Measurements from ENCODE around the gene RBBP8NL. TPM values are rescaled to one million over a fixed set of nuclear protein-coding genes. Genes with fewer than 3 reads are reported as not detected.
"Not testable (repeated sequence)": the region's sequence is repeated elsewhere in the genome, so short reads cannot be mapped to it uniquely, and the experiment has no call there.

Gene RBBP8NL
- total RNA-seq, 2 experiments from 2014 or later: not detected

DNA sequence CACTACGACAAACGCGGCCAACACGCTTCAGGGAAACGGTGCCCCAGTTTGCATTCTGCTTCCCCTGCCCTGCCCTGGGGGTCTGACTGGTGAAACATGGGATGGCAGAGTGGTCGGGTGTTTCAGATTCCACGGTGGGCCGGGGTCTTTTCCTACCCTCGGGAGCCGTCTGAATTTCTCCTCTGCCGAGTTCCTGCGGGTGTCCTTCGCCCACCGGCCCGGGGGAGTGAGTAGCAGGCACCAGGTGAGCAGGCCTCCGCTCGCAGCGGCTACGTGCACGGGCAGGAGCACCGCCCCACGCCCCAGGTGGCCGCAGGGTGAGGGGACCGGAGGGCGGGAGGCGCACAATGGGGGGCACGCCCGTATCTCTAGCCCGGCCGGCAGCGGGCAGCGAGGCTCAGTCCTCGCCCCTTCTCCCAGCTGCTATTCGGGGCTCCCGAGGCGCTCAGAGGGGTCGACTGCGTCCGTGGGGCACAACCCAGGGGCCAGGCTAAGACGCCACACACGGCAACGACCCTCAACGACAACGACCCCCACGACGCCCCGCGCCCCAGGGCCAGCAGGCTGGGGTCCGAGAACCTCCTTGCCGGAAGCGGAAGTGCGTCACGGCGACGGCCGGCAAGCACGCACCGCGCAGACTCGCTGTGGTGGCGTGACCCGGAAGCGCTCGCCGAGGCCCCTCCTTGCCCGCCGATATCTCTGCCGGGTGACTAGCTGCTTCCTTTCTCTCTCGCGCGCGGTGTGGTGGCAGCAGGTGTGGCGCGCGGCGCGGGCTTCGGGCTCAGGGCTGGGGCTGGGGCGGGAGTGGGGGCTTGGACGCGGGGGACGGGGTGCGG is 40.7 kb downstream of the RBBP8NL start, which contains the start of gene RPS21:
TSS of gene RPS21 (plus strand) at position 721 of the 836 bp plus-strand sequence. CDS start 236 bp downstream, outside the sequence.
- Mint-ChIP-seq H3K9me3 (peaks cover 3% of the 10 kb centered on the region), H3K4me3 (peak within 1 kb of the TSS; percentile 87), H3K4me1 (ENCODE audit: low read depth) (peaks cover 51% of the 10 kb centered on the region), H3K27me3 (ENCODE audit: low read depth) (no peaks in the 10 kb centered on the region), H3K27ac (peak within 1 kb of the TSS; percentile 76), H3K36me3 (ENCODE audit: low read depth) (peaks cover 45% of the 10 kb centered on the region)
- intact Hi-C loops (cut with micrococcal nuclease): loop anchor here (1.0 to 10.0 kb wide), 7 partner anchors 84 to 362 kb away; partner anchors contain the start of genes ADRM1, LSM14B and OSBPL2
- peak; percentile 94 for DNase-seq
- CTCF ChIA-PET: interaction anchor here (0.6 to 0.9 kb wide), 2 partner anchors 86 to 257 kb away, joined by 4 to 6 read pairs; no protein-coding TSS in a partner anchor

DNA sequence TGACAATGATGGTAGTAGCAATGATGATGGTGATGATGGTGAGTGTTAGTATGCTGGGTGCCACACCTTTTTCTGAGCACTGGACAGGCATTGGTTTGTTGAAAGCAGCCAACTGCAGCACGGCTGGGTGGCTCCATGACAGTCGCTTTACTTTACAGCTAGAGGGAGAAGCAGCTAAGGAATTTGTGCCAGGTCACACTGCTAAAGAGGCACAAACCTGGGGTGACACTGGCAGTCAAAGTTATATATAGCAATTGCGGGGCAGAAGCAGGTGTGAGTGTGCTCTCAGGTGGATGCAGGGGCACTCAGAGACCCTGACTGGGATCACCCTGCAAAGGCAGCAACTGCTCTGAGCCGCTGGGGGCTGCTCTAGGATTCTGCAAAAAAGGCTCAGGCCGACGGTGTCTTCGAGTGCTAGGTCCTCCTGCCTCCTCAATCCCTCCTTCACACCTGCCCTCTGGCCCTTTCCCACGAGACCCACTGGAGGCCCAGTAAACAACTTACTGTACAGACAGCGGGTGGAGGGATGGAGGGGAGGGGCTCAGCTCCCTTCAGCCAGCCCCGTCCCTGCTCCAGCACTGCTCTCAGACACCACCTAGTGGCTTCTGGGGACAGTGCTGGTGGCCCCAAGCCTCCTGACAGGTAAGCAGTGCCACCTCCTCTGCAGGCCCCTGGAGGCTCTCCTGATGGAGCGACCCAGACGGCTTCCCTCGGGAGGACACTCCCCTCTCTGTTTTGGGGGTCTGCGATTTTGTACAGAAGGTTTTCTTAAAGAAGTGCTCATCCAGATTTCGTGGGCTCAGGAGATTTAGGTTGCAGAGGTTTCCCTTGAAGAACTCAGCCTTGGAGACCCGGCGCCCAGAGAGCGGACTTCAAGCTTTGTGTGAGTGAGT is 44.8 kb downstream of the RBBP8NL start:
- Mint-ChIP-seq H3K9me3 (peaks cover 3% of the 10 kb centered on the region), H3K27ac (no peak overlapping the region), H3K27me3 (ENCODE audit: low read depth) (no peaks in the 10 kb centered on the region), H3K4me1 (ENCODE audit: low read depth) (peaks cover 34% of the 10 kb centered on the region), H3K36me3 (ENCODE audit: low read depth) (peaks cover 19% of the 10 kb centered on the region), H3K4me3 (no peak overlapping the region)
- CTCF ChIA-PET: interaction anchor here (0.6 to 2.3 kb wide), 17 partner anchors 9 to 371 kb away, joined by 3 to 15 read pairs (median 3); partner anchors contain the start of genes ADRM1 and SLCO4A1
- intact Hi-C loops (cut with micrococcal nuclease): loop anchor here (1.0 to 10.0 kb wide), 2 partner anchors 80 to 358 kb away; partner anchors contain the start of gene ADRM1
- DNase-seq: peak; percentile 86

DNA sequence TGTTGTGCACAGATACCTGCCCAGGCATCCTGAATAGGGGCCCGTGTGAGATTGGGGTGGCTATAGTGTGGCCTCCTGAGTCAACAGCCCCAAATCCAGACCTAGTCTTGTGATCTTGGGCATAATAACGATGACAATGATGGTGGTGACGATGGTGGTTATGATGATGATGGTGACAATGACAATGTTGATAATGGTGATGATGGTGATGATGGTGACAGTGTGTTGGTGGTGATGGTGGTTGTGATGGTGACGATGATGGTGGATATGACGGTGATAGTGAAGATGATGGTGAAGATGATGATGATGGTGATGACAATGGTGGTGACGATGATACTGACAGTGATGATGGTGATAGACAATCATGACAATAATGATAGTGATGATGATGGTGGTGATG is 45.5 kb downstream of the RBBP8NL start:
- Mint-ChIP-seq H3K36me3 (ENCODE audit: low read depth) (peaks cover 16% of the 10 kb centered on the region), H3K4me3 (no peak overlapping the region), H3K27me3 (ENCODE audit: low read depth) (no peaks in the 10 kb centered on the region), H3K27ac (peak overlapping the region; percentile 1), H3K4me1 (ENCODE audit: low read depth) (peaks cover 33% of the 10 kb centered on the region), H3K9me3 (peaks cover 3% of the 10 kb centered on the region)
- no peak for DNase-seq
- intact Hi-C loops (cut with micrococcal nuclease): loop anchor here (1.0 to 10.0 kb wide), 2 partner anchors 80 to 357 kb away; partner anchors contain the start of gene ADRM1
- CTCF ChIA-PET: interaction anchor here (0.9 to 2.3 kb wide), 6 partner anchors 10 to 370 kb away, joined by 3 to 15 read pairs (median 4); partner anchors contain the start of gene ADRM1

DNA sequence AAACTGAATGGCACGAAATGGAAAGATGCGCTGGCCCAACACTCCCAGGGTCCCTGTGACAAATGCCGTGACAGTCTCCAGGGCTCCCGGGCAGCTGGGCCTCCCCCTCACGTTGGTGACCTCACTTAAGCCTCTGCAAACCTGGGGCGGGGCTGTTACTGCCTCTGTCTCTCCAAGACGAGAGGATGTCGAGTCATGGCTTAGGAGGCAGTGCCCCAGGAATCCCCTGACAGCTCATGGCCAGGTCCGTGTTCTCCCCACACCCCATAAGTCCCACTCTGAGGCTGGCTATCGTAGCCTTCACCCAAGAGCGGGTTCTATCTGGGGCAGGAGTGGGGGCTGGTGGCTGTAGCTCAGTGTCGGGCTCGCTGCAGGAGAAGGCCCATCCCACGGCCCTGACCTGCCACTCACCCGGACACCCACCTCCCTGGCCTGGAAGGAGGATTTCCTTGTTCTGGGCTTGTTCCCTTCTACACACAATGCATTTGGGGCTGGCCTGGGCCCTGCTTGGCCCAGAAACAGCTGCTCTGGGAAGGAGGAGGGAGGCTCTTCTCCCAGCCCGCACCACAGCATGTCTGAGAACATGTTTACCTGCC is 46.0 kb downstream of the RBBP8NL start:
- Mint-ChIP-seq H3K27me3 (ENCODE audit: low read depth) (no peaks in the 10 kb centered on the region), H3K36me3 (ENCODE audit: low read depth) (peaks cover 15% of the 10 kb centered on the region), H3K9me3 (peaks cover 3% of the 10 kb centered on the region), H3K27ac (no peak overlapping the region), H3K4me3 (no peak overlapping the region), H3K4me1 (ENCODE audit: low read depth) (peaks cover 33% of the 10 kb centered on the region)
- CTCF ChIA-PET: interaction anchor here (0.6 kb wide), 1 partner anchor 302 kb away, joined by 3 read pairs; no protein-coding TSS in a partner anchor
- DNase-seq: peak; percentile 55
- intact Hi-C loops (cut with micrococcal nuclease): loop anchor here (10.0 kb wide), 1 partner anchor 356 kb away; no protein-coding TSS in a partner anchor

DNA sequence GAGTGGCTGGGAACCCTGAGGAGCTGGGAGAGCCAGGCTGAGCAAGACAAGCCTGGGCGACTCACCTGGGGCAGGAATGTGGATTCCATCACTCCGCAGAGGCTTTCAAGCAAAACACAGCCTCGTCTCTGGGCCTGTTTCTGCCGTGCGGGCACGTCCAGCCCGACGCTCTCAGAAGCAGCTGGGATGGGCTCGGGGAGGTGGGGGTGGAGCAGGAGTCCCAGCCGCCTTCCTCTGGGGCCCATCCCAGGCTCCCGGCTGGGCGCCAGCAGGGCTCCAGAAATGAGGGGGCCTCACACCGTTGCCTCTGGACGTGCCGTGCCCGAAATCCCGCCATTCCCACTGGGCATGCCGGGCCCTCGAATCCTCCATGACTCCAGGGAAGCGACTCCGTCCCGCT is 49.1 kb downstream of the RBBP8NL start:
- H3K4me3 Mint-ChIP-seq: no peak overlapping the region
- H3K27ac Mint-ChIP-seq: no peak overlapping the region
- no peaks in the 10 kb centered on the region for H3K27me3 Mint-ChIP-seq (ENCODE audit: low read depth)
- H3K9me3 Mint-ChIP-seq: peaks cover 3% of the 10 kb centered on the region
- peaks cover 14% of the 10 kb centered on the region for H3K4me1 Mint-ChIP-seq (ENCODE audit: low read depth)
- DNase-seq: no peak
- intact Hi-C loops (cut with micrococcal nuclease): no loop called here
- peaks cover 11% of the 10 kb centered on the region for H3K36me3 Mint-ChIP-seq (ENCODE audit: low read depth)
- CTCF ChIA-PET: no interaction called here

DNA sequence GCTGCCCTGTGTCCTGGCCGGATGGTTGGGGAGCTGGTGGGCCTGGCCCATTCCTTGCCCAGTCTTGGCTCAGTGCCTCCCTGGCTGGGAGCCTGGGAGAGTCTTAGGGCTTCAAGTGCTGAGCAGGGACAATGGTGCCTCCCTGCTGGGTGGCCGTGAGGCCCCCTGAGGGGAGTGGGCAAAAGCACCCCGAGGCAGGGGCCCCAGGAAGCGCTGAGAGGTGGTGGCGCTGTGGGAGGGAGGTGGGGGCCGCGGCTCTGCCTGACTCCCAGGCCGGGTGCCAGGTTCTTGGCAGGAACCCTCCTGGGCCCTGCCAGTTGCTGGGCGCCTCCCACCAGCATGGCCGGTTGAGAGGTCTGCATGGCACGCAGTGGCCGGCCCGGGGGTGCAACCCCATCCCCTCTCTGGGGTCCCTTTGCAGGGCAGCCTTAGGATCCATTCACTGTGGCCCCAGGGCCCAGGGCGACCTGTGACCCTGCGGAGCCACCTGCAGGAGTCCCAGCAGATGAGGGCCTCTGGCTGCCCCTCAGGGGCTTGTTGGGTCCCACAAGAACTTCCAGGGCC is 49.6 kb downstream of the RBBP8NL start:
- Mint-ChIP-seq H3K4me1 (ENCODE audit: low read depth) (peaks cover 10% of the 10 kb centered on the region), H3K9me3 (peaks cover 3% of the 10 kb centered on the region), H3K27ac (no peak overlapping the region), H3K36me3 (ENCODE audit: low read depth) (peaks cover 8% of the 10 kb centered on the region), H3K4me3 (no peak overlapping the region), H3K27me3 (ENCODE audit: low read depth) (peaks cover 2% of the 10 kb centered on the region)
- intact Hi-C loops (cut with micrococcal nuclease): no loop called here
- no peak for DNase-seq
- CTCF ChIA-PET: no interaction called here

DNA sequence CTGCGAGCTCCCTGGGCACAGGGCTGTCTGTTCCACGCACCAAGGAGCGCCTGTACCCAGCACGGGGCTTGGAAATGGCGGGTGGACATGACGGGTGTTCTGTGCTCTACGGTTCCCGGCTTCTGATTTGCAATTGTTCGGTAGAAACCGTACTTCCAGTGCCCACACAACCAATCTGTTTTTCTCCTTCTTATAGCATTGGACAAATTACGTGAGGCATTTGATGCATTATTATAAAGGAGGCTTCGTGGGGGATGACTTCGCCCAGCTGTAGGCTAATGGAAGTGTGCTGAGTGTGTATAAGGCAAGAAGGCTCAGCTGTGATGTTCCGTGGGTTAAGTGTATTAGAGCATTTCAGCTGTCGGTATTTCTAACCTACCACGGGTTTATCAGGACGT is 50.3 kb downstream of the RBBP8NL start:
- Mint-ChIP-seq H3K4me3 (no peak overlapping the region), H3K27ac (no peak overlapping the region), H3K4me1 (ENCODE audit: low read depth) (peaks cover 6% of the 10 kb centered on the region), H3K36me3 (ENCODE audit: low read depth) (peaks cover 4% of the 10 kb centered on the region), H3K27me3 (ENCODE audit: low read depth) (peaks cover 2% of the 10 kb centered on the region), H3K9me3 (peaks cover 3% of the 10 kb centered on the region)
- no peak for DNase-seq
- CTCF ChIA-PET: no interaction called here
- intact Hi-C loops (cut with micrococcal nuclease): no loop called here

DNA sequence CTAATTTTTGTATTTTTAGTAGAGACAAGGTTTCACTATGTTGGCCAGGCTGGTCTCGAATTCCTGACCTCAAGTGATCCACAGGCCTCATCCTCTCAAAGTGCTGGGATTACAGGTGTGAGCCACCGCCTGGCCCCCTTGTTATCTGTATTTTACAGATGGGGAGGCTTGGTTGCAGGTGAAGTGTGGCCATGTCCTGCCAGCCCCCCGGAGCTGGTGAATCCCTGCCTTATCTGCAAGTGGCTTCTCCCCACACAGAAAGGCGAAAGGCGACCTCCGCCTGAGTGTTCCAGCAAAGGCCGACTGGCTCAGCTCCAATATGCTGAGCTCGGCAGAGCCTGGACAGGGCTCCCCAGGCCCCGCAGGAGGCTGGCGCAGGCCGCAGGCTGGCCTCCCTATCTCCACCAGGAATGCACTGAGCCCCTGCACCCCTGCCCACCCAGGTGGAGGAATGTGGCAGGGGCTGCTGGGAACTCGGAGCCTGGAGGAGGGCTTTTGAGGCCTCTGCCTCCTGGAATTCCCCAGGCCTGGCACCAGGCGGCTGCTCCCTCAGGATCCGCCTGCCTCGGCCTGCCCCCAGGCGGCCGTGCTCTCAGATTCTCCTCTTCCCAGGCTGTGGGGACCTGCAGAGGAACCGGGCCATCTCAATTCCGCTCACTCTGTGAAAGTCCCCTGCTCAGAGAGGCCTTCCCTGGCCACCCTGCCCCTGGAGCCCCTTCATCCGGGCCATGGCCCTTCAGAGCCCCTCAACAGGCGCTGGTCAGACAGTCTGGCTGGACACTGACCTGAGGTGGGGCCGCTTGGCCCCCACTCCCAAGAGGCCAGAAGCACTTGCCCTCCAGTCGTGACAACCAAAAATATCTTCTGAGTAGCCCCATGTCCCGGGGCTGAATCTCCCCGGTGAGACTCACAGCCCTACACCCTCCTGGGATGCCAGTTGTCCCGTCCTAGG is 51.0 kb downstream of the RBBP8NL start:
- peaks cover 2% of the 10 kb centered on the region for H3K27me3 Mint-ChIP-seq (ENCODE audit: low read depth)
- CTCF ChIA-PET: interaction anchor here (1.4 kb wide), 1 partner anchor 76 kb away, joined by 3 read pairs; no protein-coding TSS in a partner anchor
- H3K4me3 Mint-ChIP-seq: no peak overlapping the region
- H3K4me1 Mint-ChIP-seq (ENCODE audit: low read depth): peaks cover 3% of the 10 kb centered on the region
- H3K36me3 Mint-ChIP-seq (ENCODE audit: low read depth): no peaks in the 10 kb centered on the region
- DNase-seq: no peak
- no peaks in the 10 kb centered on the region for H3K9me3 Mint-ChIP-seq
- intact Hi-C loops (cut with micrococcal nuclease): no loop called here
- H3K27ac Mint-ChIP-seq: no peak overlapping the region

DNA sequence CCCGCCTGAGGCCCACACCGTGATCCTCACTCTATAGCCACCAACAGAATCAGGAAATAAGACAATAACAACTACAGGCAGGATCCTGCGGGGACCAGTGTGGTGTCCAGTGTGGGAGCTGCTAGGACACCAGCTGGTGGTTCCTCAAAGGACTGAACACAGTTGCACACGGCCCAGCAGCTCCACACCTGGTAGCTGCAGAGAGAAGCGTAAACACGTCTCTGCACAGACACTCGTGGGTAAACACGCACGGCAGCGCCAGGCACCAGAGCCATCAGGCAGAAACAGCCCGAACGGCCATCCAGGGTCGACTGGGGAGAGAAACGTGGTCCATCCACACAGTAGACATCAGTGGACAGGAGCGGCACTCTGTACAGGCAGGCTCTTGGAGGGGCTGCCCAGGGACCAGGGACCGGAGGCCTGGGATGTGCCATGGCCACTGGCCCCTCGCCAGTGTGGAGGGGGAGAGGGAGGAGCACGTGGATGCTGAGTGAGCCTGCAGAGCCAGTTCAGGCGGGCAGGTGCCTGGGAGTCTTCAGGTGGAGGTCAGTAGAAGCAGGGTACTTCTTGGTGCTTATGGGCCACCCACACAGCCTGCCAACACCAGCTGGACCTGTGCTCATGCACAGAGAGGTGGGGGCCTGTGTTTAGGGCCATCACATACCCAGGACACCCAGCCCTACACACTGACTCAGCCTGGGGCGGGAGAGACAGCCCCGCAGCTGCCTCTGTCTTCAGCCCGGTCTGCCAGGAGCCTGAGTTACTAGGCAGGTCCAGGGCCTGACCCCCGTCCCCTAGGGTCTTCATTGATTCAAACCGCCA is 52.8 kb downstream of the RBBP8NL start:
- Mint-ChIP-seq H3K27ac (no peak overlapping the region), H3K27me3 (ENCODE audit: low read depth) (peaks cover 2% of the 10 kb centered on the region), H3K36me3 (ENCODE audit: low read depth) (no peaks in the 10 kb centered on the region), H3K4me1 (ENCODE audit: low read depth) (peaks cover under 1% of the 10 kb centered on the region), H3K9me3 (no peaks in the 10 kb centered on the region), H3K4me3 (no peak overlapping the region)
- DNase-seq: no peak
- CTCF ChIA-PET: interaction anchor here (1.4 kb wide), 1 partner anchor 74 kb away, joined by 3 read pairs; no protein-coding TSS in a partner anchor
- intact Hi-C loops (cut with micrococcal nuclease): no loop called here

DNA sequence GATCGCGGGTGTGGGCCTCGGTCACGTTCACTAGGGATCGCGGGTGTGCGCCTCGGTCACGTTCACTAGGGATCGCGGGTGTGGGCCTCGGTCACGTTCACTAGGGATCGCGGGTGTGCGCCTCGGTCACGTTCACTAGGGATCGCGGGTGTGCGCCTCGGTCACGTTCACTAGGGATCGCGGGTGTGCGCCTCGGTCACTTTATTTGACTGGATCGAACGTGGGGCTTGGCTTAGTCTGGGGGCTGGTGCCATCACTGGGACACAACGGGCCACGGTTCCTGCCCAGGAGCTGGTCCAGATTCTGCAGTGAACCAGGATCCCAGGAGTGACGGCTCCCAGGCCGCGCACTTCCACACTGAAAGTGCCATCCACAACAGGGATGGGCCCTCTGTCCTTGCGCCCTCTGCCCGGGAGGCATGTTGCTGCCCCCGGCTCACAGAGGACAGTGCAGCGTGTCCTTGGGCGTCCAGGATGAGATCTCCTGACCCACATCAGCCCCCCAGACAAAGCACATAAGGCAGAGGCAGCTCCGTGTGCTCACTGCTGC is 53.6 kb downstream of the RBBP8NL start:
- DNase-seq; H3K27me3 Mint-ChIP-seq (ENCODE audit: low read depth); H3K4me1 Mint-ChIP-seq (ENCODE audit: low read depth); H3K4me3 Mint-ChIP-seq; H3K9me3 Mint-ChIP-seq; intact Hi-C loops (cut with micrococcal nuclease); H3K27ac Mint-ChIP-seq; CTCF ChIA-PET; H3K36me3 Mint-ChIP-seq (ENCODE audit: low read depth): not testable (repeated sequence)

All from activated naive CD4-positive, alpha-beta T cell treated with anti-CD3 and anti-CD28 coated beads for 36 hours (primary cell).